ENCODE data around the gene SUPT20HL2.
"Not testable (repeated sequence)": the region's sequence is repeated elsewhere in the genome, so short reads cannot be mapped to it uniquely, and the experiment has no call there.

SUPT20HL2 gene

DNA sequence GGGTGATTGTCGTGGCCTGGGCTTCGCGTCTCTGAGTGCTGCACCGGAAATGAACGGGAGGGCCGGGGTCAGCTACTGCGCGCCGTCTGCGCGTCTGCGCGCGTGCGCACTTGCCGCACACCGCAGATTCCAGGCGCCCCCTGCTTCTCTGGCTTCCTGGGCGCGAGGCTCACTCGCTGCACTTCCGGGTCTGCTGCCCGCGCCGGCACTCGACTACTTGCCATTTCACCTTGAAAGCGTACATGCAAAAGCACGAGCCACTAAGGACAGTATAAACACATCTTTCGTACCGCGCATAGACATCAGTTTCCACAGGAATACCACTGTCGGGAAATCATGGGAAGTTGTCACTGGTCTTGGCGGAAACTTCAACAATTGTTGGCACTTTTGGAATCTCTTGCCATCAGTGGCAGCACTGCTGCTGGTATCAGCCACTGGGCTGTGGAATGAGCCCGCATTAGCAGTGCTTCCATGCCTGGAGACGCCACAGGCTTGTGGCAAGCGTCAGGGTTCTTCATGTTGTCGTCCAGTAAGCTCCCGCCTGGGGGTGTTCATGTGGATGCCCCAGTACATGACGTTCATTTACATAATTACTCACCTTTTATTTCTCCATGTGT lies at the start of gene SUPT20HL2:
Gene SUPT20HL2, minus strand, starts transcription at position 51 of the 617 bp plus-strand sequence. CDS start 754 bp downstream, outside the sequence.
- DNase-seq (no peak), ATAC-seq (no peak)

DNA sequence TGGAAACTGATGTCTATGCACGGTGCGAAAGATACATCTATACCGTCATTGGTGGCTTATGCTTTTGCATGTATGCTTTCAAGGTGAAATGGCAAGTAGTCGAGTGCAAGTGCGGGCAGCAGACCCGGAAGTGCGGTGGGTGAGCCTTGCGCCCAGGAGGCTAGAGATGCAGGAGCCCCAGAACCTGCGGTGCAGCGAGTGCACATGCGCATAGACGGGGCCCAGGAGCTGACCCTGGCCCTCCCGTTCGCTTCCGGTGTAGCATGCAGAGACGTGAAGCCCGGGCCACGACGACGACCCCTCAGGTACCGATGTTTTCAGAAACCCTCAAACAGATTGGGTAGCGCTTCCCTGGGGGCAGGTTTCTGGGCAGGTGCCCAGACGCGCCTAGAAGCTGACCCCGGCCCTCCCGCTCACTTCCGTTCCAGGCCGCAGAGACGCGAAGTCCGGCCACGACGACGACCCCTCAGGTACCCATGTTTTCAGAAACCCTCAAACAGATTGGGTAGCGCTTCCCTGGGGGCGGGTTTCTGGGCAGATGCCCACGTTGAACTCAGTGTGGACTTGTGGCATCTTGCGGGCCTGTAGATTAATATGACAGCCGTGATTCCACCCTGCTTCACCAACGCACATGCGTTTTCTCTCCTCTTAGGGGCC lies 48.3 kb upstream of the SUPT20HL2 start:
- not testable (repeated sequence) for DNase-seq

DNA sequence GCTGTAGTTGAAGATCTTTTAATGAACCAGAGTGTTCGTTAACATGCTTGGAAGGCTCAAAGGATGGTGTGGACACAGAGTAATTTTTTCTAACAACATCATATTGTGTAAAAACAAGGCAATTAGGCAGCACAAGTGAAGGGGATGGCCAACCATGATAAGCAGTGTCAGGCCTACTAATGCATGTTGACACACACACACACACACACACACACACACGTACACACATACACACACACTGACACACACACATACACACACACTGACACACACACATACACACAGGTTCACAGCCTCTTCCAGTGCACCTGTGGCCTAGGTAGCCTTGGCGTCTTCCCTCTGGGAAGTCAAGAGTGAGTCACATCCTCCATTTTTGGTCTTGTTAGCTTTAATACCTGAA lies 46.4 kb upstream of the SUPT20HL2 start, which contains the start of gene SUPT20HL1:
Gene SUPT20HL1, plus strand, starts transcription at position 368 of the 400 bp plus-strand sequence. CDS start 2,122 bp downstream, outside the sequence.
- ATAC-seq (no peak), DNase-seq (no peak)

More for the DNA sequence above, 48.3 kb upstream of the SUPT20HL2 start:
- not testable (repeated sequence) for ATAC-seq

DNA sequence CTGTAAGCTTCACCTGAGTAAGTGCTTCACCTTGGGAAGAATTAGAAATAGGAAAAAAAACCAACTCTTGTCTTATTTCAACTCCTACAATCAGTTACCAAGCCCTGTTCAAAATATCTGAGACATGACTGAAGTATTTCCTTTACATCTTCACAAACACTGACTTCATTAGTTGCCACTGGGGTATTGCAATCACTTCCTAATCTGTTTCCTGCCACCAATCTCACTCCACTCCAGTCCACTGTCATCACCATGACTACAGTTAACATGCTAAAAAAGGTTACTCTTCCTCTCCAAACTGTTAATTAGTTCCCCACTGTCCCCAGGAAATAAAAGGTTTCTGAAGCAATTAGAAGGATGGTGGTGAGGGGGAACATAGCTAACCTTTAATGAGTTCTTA lies 43.2 kb upstream of the SUPT20HL2 start:
- no peak for ATAC-seq
- DNase-seq, result no peak

DNA sequence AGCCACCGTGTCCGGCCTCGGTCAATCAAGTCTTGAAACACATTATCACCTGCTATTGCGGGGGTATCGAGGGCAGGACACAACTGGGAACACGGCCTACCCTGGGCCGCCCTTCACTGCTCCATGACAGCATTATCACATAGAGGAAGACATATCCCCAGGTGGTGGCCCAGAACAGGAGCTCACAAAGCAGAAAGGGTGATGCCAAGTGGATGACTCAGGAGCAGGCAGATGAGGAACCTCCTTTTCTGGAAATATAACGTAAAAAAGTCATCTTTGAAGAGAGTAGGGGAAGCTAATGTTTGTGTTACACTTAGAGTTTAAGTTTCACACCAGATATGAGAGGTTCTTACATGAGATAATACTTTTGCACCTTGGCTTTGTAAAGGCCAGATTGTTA lies 41.2 kb upstream of the SUPT20HL2 start:
- ATAC-seq (no peak), DNase-seq (no peak)

DNA sequence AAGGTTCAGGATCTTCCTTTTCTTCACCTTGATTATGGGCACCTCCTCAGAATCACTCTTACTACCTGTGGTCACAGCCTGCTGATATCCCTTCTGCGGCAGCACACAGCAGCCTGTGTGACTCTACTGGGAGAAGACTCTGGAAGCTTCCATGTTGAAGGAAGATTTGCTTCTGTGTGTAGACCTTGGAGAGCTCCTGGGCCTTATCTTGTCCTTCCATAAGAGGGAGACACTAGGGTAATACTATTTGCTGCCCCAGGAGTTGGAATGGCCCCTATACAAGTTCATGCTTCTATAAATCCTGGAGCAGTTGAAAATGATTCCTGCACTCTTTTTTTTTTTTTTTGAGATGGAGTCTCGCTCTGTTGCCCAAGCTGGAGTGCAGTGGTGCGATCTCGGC lies 36.3 kb upstream of the SUPT20HL2 start:
- ATAC-seq (no peak), DNase-seq (no peak)

DNA sequence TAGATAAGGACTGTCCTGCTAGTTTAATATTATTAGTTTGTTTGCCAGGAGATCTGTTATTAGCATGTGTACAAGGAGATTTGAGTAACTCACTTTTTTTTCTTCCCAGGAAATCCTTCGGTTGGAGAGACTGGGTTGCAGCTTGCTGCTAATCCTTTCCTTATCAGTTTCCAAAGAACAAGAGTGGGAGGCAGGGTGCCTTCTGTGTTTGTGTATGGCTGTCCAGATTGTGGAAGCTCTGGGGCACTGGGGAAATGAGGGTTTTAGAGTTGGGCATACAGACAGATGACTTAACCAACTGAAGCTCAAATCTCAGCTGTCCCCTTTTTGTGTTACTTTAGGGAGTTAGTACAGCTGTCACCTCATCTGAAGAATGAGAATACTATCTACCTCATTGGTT lies 34.0 kb upstream of the SUPT20HL2 start:
- no peak for ATAC-seq
- DNase-seq, result no peak

DNA sequence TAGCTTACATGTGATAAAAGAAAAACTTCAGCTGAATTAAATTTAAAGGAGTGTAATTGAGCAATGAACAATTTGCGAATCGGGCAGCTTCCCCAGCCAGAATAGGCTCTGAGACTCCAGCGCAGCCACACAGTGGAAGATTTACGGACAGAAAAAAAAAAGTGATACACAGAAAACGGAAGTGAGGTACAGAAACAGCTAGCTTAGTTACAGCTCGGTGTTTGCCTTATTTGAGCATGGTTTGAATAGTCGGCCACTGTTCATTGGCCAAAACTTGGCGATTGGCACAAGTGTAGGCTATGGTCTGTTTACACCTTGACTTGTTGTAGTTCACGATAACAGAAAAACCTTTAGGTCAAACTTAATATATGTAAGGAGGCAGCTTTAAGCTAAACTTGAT lies 29.9 kb upstream of the SUPT20HL2 start:
- DNase-seq (peak; percentile 2), ATAC-seq (peak; percentile 28)

DNA sequence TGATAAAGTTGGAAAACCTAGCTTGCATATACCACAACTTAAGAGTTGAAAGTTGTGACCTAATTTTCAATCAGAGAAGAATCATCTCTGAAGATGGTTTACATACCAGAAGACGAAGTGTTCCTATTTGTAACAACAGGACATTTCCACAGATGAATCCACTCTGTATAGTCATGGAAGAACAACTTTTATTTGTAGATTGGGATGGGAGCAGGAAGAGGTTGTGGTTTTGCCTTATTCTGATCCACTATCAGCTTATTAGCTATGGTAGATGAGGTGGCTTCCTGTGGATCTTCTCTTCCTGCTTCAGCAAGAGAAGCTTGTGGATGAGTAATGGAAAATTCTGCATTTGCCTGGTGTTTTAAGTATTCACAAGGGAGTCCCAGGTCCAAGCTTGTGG lies 27.9 kb upstream of the SUPT20HL2 start:
- DNase-seq (no peak), ATAC-seq (no peak)

DNA sequence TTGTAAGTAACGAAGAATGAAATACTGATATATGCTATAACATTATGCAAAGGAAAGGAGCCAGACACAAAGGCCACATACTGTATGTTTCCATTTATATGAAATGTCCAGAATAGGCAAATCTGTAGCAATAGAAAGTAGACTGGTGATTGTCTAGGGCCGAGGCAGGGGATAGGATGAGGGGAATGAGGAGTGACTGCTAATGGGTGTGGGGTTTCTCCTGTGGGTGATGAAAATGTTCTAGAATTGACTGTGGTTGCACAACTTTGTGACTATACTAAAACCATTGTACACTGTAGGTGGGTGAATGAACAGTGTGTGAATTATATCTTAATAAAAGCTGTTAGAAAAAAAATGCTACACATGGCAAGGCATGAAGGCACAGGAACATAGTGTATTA lies 26.6 kb upstream of the SUPT20HL2 start:
- ATAC-seq, result no peak
- no peak for DNase-seq

DNA sequence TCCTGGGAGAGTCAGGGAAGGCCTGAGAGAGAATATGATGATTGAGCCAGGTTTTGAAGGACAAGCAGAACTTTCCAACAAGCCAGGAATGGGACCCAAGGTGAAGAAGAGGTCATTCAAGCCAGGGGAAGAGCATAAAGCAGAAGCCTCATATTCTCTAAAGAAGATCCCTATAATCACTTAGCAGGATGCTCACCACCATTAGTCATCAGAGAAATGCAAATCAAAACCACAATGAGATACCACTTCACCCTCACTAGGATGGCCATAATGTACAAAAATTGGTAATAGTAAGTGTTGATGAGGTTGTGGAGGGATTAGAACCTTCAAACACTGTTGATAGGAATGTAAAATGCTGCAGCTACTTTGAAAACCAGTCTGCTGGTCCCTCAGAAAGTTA lies 26.0 kb upstream of the SUPT20HL2 start:
- ATAC-seq (peak; percentile 52), DNase-seq (no peak)

DNA sequence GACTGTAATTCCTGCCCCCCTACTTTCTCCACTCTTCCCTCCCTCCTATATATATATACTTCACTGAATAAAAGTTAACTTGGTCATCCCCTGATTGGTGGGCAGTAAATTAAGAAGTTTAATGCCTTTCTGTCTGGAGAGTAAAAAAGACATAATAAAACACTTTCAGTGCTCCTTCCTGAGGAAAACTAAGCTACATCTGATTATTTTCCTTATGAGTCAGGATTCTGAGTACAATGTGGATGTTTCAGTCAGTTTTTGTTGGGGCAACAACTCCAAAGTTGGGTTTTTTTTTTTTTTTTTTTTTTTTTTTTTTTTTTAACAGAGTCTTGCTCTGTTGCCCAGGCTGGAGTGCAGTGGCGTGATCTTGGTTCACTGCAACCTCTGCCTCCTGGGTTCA lies 22.0 kb upstream of the SUPT20HL2 start:
- DNase-seq (no peak), ATAC-seq (no peak)

DNA sequence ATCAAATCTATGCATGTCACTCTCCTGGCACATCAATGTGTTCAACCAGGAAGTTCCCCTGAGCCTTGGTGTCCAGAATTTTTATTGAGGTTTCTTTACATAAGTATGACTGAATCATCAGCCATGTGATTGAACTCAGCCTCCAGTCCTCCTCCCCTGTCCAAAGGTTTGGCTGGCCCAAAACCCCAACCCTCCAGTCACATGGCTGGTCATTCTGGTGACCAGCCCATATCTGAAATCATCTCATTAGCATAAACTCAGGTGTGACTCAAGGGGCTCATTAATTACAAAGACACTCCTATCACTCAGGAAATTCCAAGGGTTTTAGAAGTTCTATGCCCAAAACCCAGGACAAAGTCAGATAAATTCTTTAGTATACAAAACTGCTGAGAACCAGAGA lies 20.6 kb upstream of the SUPT20HL2 start:
- ATAC-seq (no peak), DNase-seq (no peak)

DNA sequence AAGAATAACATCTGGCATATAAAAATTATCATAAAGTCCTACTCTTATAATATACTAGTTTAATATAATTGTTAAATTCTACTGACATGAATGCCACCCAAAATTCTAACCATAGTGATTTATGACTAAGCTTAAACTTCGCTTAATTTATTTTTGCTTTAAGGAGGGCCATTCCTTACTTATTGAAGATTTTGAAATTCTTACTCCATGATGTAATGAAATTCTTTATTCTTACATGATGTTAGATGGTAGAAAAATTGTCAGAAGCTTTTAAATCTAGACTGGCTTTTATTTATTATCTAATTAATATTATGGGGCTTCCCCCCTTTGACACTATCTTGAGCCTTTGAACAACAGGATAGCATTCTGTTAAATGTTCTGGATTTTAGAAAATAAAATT lies 19.5 kb upstream of the SUPT20HL2 start:
- ATAC-seq (no peak), DNase-seq (no peak)

DNA sequence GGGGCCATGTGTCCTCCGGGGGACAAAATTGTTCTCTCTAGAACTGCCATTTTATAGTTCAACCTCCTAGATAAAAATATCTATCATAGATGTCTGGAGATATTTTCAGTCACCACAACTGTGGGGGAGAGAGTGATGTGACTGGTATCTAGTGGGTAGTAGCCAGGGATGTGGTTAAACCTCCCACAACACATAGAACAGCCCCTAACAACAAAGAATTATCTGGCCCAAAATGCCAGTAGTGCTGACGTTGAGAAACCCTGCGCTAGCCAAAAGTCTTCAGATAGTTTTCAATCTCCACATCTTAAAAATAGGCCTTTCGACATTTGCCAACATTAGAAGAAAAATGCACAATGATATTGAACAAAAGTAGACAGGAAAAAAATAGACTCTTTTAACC lies 19.0 kb upstream of the SUPT20HL2 start:
- DNase-seq (no peak), ATAC-seq (peak; percentile 46)

DNA sequence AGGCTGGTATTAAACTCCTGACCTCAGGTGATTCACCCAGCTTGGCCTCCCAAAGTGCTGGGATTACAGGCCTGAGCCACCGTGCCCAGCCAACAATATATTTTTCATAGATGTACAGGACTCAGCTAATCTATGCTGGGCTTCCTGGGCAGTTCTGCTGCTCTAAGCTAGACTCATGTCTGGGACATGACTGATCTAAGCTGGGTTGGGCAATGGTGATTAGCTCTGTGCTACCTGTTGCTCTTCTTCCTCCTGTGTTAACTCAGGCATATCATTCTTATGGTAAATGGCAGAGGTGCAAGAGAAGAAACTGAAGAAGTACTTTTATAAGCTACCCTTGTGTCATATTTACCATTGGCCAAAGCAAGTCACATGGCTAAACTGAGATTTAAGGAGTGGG lies 11.4 kb upstream of the SUPT20HL2 start:
- ATAC-seq (no peak), DNase-seq (no peak)

DNA sequence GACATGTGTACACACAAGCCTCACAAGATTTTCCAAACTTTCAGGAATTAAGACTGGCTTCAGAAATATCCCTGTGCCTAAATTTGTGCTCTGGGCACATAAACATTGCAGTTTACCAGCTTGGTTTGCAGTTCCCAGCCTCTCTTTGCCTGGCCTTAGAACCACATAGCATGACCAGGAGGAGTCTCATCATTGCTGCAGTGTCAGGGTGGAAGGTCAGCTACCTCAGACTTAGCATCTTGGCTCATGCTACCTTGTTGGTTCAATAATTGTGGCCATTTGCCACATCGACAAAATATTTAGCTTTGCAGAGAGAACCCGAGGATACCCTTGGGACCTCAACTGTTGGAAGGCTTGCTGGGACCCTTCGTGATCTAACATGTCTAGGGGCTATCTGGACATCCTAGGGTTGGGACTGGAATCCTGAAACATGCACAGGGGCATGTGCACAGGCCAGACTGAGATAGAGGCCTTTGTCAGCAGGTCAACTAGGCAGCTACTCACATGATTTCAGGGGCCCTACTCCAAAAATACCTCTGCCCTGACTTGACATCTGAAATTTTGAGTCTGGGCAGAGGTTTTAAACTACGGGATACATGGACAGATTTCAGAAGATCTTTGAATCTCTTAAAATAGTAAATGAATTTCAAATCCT lies 8.0 kb upstream of the SUPT20HL2 start:
- ATAC-seq, result no peak
- DNase-seq, result no peak

DNA sequence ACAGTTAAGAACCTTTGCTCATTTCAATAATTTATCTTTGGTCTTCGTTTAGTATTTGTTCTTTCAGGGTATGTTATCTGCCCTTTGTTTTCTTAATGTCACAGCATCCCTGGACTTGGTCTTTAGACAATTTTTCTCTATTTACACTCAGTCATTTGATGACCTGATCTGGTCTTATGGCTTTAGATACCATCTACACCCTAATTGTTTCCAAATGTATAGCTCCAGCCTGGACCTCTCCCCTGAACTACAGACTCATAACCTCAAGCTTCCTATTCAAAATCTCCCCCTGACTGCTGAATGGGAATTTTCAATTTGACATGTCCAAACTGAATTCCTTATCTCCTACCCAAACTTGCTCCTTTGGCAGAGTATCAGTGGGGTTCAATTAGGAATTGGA lies 3.7 kb upstream of the SUPT20HL2 start:
- no peak for ATAC-seq

DNA sequence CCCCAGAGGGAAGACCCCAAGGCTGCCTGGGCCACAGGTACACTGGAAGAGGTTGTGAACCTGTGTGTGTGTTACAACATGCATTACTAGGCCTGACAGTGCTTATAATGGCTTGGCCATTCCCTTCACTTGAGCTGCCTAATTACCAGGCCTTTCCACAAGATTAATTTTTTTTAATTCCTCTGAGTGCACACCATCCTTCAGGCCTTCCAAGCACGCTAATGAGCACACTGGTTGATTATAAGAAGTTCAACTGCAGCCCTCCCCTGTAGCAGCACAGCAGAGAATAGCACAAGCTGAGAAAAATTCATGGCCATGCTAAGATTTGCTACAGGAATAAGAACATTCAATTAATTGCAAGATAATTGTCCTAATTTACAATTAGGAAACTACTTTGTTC lies 2.2 kb upstream of the SUPT20HL2 start:
- DNase-seq (no peak), ATAC-seq (no peak)

More for the DNA sequence above, 3.7 kb upstream of the SUPT20HL2 start:
- no peak for DNase-seq

DNA sequence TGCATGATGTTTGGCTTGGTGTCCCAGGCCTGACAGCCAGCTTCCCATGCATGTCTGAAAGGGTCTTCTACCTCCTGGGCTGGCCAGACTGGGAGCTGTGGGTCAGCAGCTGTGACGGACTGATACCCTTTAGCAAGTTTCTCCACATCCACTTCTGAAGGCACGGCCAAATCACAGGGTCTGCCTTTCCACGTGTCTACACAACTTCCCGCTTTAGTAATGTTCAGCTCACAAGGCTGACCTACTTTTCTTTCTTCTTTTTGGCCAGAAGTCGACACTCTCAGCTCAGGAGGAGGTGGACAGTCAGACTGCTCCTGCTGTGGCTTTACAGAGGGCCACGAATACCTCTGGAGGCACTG lies 1.6 kb downstream of the SUPT20HL2 start:
- DNase-seq, ATAC-seq: not testable (repeated sequence)

DNA sequence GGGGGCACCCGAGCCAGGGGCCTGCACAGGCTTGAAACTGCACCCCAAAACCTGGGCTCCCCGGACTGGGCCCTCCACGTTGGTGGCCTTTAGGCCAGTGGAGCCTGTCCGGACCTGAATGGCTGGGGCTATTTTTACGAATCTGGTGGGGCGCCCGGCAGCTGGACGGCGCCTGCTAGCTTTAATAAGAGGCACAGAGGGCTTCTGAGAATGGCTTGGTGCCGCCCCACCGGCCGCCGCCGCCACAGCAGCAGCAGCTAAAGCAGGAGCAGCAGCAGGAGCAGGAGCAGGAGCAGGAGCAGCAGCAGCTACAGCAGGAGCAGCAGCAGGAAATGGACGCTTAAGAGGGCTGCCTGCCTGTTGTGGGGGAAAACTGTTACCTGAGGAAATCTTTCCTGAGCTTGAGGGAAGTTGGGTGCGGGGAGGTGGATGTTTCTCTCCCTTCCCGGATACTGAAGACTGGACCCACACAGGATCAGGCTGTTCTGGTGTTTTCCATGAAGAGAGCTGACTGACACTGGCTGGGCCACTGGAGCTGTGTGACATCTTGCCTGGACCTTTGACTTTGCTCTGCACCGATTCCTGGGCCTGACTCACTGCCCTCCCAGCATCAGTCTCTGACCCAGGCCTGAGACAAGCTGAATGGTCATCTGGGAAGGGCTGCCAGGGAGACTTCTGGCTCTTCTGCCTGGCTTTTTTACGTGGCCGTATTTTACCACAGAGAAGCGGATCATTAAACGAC lies 2.2 kb downstream of the SUPT20HL2 start:
- not testable (repeated sequence) for DNase-seq, ATAC-seq

DNA sequence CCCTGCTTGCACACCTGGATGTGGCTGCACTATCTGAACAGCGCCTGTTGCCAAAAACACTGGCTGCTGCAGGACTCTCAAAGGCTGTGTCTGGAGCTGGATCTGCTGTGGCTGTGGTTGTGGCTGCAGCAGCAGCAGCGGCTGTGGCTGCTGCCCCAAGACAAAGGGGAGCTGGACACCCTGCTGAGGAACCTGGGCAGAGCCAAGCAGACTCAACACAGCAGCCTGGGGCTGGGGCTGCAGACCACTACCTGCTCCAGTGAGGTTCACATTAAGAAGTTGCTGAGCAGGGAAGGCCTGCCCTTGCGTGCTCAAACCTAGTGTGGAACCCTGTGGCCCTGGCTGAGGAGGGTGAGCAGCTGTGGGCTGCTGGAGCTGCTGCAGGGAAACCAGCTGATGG lies 3.0 kb downstream of the SUPT20HL2 start:
- not testable (repeated sequence) for DNase-seq, ATAC-seq
